ENCODE results near the gene F2R. TPM values are rescaled to one million over a fixed set of nuclear protein-coding genes. Genes with fewer than 3 reads are reported as not detected.

The F2R gene
- total and polyA plus RNA-seq, 10 of the 15 experiments (the other 5 are each of a cell fraction or from before 2014, with no cell fraction given) = 1.8 to 75.4 (median 8.0) TPM

DNA sequence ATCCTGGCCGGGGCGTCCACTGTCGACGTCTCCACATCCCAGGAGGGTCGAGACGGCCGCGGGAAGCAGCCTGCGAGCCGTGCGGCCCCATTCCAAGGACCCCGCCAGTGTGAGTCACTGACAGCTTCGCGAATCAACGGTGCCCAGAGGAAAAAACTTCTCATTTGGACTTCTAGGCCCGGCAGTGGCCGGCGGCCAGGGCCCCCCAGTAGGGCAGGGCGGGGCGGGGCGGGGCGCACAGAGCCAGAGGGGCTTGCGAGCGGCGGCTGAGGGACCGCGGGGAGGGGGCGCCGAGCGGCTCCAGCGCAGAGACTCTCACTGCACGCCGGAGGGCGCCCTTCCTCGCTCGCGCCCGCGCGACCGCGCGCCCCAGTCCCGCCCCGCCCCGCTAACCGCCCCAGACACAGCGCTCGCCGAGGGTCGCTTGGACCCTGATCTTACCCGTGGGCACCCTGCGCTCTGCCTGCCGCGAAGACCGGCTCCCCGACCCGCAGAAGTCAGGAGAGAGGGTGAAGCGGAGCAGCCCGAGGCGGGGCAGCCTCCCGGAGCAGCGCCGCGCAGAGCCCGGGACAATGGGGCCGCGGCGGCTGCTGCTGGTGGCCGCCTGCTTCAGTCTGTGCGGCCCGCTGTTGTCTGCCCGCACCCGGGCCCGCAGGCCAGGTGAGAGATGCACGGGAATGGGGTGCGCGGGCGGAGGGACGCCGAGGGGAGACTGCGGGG lies at the start of gene F2R (continued):
- TF ChIP-seq, protein P1, sequence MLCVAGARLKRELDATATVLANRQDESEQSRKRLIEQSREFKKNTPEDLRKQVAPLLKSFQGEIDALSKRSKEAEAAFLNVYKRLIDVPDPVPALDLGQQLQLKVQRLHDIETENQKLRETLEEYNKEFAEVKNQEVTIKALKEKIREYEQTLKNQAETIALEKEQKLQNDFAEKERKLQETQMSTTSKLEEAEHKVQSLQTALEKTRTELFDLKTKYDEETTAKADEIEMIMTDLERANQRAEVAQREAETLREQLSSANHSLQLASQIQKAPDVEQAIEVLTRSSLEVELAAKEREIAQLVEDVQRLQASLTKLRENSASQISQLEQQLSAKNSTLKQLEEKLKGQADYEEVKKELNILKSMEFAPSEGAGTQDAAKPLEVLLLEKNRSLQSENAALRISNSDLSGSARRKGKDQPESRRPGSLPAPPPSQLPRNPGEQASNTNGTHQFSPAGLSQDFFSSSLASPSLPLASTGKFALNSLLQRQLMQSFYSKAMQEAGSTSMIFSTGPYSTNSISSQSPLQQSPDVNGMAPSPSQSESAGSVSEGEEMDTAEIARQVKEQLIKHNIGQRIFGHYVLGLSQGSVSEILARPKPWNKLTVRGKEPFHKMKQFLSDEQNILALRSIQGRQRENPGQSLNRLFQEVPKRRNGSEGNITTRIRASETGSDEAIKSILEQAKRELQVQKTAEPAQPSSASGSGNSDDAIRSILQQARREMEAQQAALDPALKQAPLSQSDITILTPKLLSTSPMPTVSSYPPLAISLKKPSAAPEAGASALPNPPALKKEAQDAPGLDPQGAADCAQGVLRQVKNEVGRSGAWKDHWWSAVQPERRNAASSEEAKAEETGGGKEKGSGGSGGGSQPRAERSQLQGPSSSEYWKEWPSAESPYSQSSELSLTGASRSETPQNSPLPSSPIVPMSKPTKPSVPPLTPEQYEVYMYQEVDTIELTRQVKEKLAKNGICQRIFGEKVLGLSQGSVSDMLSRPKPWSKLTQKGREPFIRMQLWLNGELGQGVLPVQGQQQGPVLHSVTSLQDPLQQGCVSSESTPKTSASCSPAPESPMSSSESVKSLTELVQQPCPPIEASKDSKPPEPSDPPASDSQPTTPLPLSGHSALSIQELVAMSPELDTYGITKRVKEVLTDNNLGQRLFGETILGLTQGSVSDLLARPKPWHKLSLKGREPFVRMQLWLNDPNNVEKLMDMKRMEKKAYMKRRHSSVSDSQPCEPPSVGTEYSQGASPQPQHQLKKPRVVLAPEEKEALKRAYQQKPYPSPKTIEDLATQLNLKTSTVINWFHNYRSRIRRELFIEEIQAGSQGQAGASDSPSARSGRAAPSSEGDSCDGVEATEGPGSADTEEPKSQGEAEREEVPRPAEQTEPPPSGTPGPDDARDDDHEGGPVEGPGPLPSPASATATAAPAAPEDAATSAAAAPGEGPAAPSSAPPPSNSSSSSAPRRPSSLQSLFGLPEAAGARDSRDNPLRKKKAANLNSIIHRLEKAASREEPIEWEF (IDR thresholded peaks at IDR 0.05; ENCODE audit: insufficient replicate concordance, low read depth, low read length) = no peak
- peak; percentile 51; the same call in 1 of the 2 replicates for TF ChIP-seq SMC3 (IDR thresholded peaks at IDR 0.05; ENCODE audit: borderline replicate concordance, low read length)
- TF ChIP-seq, protein P2, sequence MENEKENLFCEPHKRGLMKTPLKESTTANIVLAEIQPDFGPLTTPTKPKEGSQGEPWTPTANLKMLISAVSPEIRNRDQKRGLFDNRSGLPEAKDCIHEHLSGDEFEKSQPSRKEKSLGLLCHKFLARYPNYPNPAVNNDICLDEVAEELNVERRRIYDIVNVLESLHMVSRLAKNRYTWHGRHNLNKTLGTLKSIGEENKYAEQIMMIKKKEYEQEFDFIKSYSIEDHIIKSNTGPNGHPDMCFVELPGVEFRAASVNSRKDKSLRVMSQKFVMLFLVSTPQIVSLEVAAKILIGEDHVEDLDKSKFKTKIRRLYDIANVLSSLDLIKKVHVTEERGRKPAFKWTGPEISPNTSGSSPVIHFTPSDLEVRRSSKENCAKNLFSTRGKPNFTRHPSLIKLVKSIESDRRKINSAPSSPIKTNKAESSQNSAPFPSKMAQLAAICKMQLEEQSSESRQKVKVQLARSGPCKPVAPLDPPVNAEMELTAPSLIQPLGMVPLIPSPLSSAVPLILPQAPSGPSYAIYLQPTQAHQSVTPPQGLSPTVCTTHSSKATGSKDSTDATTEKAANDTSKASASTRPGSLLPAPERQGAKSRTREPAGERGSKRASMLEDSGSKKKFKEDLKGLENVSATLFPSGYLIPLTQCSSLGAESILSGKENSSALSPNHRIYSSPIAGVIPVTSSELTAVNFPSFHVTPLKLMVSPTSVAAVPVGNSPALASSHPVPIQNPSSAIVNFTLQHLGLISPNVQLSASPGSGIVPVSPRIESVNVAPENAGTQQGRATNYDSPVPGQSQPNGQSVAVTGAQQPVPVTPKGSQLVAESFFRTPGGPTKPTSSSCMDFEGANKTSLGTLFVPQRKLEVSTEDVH (IDR thresholded peaks at IDR 0.05; ENCODE audit: low read depth, partially characterized antibody) = no peak
- TF ChIP-seq RB1 (IDR thresholded peaks at IDR 0.05; ENCODE audit: borderline replicate concordance) = peak; percentile 66; the same call in 1 of the 2 replicates
- TF ChIP-seq CHD2 (IDR thresholded peaks at IDR 0.05; ENCODE audit: borderline replicate concordance, low read depth, low read length) = 0 out of 2 replicates have a peak, but pooled peaks have one; percentile 18
- TF ChIP-seq NFIC (IDR thresholded peaks at IDR 0.05; ENCODE audit: low read depth, low read length) = no peak
- TF ChIP-seq POLR2A (IDR thresholded peaks at IDR 0.05; ENCODE audit: low read depth, low read length) = peak; percentile 35; the same call in 1 of the 2 replicates
- peak; percentile 34 for TF ChIP-seq BACH1 (IDR thresholded peaks at IDR 0.05; ENCODE audit: borderline replicate concordance)
- peak; percentile 19; the same call in 1 of the 2 replicates for TF ChIP-seq MXI1 (IDR thresholded peaks at IDR 0.05; ENCODE audit: low read depth, low read length)
- TF ChIP-seq, protein P3, sequence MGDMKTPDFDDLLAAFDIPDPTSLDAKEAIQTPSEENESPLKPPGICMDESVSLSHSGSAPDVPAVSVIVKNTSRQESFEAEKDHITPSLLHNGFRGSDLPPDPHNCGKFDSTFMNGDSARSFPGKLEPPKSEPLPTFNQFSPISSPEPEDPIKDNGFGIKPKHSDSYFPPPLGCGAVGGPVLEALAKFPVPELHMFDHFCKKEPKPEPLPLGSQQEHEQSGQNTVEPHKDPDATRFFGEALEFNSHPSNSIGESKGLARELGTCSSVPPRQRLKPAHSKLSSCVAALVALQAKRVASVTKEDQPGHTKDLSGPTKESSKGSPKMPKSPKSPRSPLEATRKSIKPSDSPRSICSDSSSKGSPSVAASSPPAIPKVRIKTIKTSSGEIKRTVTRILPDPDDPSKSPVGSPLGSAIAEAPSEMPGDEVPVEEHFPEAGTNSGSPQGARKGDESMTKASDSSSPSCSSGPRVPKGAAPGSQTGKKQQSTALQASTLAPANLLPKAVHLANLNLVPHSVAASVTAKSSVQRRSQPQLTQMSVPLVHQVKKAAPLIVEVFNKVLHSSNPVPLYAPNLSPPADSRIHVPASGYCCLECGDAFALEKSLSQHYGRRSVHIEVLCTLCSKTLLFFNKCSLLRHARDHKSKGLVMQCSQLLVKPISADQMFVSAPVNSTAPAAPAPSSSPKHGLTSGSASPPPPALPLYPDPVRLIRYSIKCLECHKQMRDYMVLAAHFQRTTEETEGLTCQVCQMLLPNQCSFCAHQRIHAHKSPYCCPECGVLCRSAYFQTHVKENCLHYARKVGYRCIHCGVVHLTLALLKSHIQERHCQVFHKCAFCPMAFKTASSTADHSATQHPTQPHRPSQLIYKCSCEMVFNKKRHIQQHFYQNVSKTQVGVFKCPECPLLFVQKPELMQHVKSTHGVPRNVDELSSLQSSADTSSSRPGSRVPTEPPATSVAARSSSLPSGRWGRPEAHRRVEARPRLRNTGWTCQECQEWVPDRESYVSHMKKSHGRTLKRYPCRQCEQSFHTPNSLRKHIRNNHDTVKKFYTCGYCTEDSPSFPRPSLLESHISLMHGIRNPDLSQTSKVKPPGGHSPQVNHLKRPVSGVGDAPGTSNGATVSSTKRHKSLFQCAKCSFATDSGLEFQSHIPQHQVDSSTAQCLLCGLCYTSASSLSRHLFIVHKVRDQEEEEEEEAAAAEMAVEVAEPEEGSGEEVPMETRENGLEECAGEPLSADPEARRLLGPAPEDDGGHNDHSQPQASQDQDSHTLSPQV (IDR thresholded peaks at IDR 0.05) = peak; percentile 71; the same call in 1 of the 2 replicates
- TF ChIP-seq NR2F1 (conservative IDR thresholded peaks at IDR 0.05) = 0 out of 2 replicates have a peak, but pooled peaks have one; percentile 12
- TF ChIP-seq, protein P4, sequence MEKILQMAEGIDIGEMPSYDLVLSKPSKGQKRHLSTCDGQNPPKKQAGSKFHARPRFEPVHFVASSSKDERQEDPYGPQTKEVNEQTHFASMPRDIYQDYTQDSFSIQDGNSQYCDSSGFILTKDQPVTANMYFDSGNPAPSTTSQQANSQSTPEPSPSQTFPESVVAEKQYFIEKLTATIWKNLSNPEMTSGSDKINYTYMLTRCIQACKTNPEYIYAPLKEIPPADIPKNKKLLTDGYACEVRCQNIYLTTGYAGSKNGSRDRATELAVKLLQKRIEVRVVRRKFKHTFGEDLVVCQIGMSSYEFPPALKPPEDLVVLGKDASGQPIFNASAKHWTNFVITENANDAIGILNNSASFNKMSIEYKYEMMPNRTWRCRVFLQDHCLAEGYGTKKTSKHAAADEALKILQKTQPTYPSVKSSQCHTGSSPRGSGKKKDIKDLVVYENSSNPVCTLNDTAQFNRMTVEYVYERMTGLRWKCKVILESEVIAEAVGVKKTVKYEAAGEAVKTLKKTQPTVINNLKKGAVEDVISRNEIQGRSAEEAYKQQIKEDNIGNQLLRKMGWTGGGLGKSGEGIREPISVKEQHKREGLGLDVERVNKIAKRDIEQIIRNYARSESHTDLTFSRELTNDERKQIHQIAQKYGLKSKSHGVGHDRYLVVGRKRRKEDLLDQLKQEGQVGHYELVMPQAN (conservative IDR thresholded peaks at IDR 0.05) = peak; percentile 48; the same call in 1 of the 2 replicates
- 0 out of 2 replicates have a peak, but pooled peaks have one; percentile 28 for TF ChIP-seq RCOR1 (conservative IDR thresholded peaks at IDR 0.05; ENCODE audit: low read depth, low read length)
- TF ChIP-seq CHD4 (IDR thresholded peaks at IDR 0.05) = no peak
